ACHN (cell line): ENCODE measurements around the gene PRPF8.

Source experiments
- DNase-seq: peaks from one replicate; pipeline ENCODE4 v3.0.0-alpha.2; 2015
- in situ Hi-C: cut with HindIII; loops from 2 replicates; pipeline ENCODE4 v1.10.0; 2017; ENCODE audit warnings: low sequenced_read_pairs, low pct_ligation_motif_present, low pct_unique_long_range_greater_than_20kb

The PRPF8 gene

GRCh38 chr17:1636732-1637285 lies 47.9 kb downstream of the PRPF8 start:
- in situ Hi-C loops, result no loop called here
- DNase-seq, result no peak

DNA sequence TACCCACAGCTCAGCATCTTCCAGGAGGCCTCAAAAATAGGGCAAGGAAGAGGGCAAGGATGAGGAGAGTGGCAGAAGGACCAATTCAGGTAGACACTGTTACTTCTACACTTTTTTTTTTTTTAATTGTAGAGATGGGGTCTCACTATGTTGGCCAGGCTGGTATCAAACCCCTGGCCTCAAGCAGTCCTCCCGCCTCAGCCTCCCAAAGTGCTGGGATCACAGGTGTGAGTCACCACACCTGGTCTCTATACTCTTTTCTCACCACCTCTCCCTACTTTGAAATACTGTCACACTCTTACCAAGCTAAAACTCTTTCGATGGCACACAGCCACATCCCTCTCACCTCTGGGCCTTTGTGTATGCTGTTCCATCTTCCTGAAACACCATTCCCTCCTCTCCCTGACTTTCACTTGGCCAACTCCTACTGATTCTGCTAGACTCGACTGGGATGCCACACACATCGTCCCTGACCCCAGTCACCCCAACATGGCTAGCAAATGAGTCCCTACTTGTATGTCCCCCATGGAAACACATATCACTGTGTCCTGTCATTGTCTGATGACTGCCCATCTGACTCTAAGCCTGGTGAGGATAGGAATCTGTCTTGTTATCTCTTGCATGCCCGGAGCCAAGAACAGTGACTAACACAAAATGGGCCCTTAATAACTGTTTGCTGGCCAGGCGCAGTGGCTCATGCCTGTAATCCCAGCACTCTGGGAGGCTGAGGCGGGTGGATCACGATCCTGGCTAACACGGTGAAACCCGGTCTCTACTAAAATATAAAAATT lies 48.8 kb downstream of the PRPF8 start:
- in situ Hi-C loops, result no loop called here
- DNase-seq, result no peak

- no peak for DNase-seq
- in situ Hi-C loops, result no loop called here
Measured at GRCh38 chr17:1634841-1635650, 49.6 kb downstream of the PRPF8 start.

DNA sequence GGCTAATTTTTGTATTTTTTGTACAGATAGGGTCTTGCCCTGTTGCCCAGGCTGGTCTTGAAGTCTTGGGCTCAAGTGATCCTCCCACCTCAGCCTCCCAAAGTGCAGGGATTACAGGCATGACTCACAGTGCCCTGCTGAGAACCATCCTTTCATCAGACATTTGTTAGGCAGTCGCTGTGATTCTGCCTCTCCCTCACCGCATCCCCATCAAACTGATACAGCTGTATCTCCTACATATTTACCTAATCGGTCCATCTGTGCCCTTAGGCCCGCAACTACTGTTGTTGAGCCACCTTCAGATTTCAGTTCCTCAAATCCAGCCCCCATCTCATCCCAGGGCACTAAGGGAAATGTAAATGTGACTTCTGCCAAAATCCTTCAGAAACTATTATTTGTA lies 54.0 kb downstream of the PRPF8 start:
- in situ Hi-C loops, result no loop called here
- no peak for DNase-seq

DNA sequence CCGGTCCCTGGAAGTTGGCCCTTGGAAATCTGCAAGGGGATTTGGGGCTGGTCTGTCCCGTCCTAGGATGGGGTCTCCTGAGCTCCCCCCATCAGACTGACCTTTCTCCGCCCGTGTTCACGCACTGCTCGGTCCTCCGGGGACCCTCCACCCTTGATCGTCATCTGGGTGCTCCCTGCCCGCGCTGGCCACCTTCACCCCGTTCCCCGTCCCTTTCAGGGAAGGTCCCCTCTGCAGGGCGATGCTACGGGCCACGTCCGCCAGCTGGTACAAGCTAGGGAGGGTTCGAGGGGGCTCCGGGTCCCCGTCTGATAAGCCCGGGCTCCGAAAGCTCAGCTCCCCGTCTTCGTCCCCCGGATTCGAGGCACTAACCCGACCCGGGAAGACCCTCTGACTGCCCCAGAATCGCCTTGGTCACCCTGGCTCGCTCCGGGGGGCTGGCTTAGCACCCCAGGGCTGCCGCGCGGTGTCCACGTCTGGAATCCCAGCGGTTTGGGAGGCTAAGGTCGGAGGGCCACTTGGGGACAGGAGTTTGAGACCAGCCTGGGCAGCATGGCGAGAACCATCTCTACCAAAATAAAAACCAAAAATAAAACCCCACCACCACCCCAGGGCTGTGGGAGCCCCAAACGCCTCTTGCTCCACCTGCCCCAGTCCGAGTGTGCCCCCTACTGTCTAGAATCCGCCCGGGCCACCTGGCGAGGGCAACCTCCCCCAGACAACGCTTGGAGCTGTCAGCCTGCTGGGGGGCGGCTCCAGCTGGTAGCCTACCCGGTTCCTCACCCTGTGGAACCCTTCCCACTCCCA lies 55.0 kb downstream of the PRPF8 start:
- in situ Hi-C loops, result no loop called here
- peak; percentile 57 for DNase-seq

DNA sequence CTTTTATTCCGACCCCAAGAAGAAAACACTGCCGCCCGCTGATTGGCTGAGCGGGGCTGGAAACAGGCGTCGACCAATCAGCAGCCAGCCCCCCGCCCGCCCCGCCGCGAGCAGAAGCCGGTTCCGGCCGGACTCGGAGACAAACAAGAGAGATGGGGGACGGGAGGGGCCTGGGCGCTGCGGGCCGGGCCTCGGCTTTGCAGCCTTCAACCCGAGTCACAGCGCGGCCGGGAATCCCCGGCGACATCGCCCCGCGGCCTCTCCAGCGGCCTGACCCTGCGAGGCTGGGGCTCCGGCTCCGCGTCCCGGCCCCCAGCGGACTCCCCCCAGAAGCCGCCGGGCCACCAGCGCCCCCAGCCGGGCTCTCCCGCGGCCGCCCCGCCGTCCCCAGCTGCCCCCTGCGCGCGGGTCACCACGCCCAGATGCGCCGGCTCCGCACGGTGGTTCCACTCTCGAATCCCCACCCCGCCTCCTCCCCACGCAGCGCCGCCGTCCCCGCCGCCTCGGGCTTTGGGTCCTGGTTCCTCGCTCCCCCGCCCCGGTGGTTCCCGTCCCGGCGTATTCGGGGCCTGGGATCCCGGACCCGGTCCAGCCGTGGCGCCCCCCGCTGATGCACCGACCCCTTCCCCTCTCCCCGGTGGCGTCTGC lies 55.7 kb downstream of the PRPF8 start:
- in situ Hi-C loops, result no loop called here
- DNase-seq, result peak; percentile 90

DNA sequence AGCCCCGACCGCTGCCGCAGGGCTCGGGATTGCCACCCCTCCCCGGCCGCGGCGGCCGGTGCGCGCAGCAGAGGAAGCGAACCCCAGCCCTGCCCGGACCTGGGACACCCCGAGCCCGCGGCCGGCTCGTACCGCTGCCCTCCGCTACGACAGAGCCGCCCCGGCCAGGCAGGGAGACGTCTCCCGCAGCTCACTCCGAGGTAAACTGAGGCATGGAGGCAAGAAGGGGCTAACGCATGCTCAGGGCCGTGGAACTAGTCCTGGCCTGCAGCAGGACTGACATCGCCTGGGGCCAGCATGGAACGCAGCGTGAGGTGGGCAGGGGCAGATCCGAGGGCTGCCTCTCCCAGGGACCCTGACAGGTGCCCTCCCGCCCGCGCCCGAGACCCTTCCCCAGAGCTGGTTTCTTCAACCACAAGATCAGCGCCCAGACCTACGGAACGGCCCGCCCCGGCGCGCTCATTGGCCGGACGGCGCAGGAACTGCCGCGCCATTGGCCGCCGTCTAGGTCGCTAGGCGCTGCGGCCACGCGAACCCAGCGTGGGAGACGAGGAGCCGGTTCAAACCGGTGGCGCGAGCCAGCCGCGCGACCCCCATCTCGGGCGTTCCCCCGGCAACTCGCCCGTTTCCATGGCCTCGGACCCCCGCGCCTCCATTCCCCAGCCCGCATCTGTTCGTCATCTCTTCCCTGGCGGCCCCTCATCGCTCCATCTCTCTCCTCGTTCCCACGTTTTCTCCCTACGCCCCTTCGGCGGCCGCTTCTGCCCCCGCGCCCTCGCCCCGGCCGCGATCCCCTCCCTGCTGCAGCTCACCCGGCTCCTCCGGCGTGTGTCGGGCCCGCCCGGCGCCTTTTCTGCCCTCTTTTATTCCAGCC lies 56.4 kb downstream of the PRPF8 start, which contains the start of gene SLC43A2:
TSS of gene SLC43A2 (minus strand) at position 853 of the 874 bp plus-strand sequence. CDS start 960 bp downstream, outside the sequence.
- DNase-seq, result peak; percentile 74
- in situ Hi-C loops, result no loop called here

- DNase-seq, result no peak
- in situ Hi-C loops, result no loop called here
Measured at GRCh38 chr17:1627182-1627981, 57.3 kb downstream of the PRPF8 start.

- in situ Hi-C loops, result no loop called here
- no peak for DNase-seq
Measured at GRCh38 chr17:1626333-1626732, 58.3 kb downstream of the PRPF8 start.

DNA sequence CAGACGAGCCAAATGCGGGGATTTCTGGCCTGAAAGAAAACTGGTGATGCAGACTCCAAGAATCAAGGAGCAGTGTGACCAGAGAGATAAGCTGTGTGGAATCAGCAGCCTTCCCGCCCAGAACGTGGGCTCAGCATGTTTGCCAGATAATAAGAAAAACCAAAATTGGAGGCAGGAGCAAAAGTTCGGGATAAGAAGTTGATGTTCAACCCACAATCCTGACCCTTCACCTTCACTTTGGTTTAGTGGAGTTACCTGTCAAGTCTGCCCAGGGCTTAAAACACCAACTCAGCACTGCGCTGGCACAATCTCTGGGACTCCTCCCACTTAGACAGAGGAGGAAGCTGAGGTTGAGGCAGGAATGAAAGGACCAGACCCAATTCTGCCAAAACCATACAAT lies 59.1 kb downstream of the PRPF8 start:
- no peak for DNase-seq
- in situ Hi-C loops, result no loop called here

- in situ Hi-C loops, result no loop called here
Measured at GRCh38 chr17:1625053-1625452, 59.6 kb downstream of the PRPF8 start.

DNA sequence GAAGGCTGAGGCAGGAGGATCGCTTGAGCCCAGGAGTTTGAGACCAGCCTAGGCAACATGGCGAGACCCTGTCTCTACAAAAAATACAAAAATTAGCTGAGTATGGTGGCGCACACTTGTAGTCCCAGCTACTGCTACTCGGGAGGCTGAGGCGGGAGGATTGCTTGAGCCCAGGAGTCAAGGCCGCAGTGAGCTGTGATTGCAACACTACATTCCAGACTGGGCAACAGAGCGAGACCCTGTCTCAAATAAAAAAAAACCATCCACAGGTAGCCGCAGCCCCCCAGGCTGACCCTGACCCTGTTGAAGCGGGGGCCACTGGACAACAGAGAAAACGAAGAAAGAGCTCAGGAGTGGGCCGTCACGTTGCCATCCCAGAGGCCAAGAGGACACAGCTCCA lies 60.0 kb downstream of the PRPF8 start:
- in situ Hi-C loops, result no loop called here
- no peak for DNase-seq

More at GRCh38 chr17:1625053-1625452, 59.6 kb downstream of the PRPF8 start:
- no peak for DNase-seq

DNA sequence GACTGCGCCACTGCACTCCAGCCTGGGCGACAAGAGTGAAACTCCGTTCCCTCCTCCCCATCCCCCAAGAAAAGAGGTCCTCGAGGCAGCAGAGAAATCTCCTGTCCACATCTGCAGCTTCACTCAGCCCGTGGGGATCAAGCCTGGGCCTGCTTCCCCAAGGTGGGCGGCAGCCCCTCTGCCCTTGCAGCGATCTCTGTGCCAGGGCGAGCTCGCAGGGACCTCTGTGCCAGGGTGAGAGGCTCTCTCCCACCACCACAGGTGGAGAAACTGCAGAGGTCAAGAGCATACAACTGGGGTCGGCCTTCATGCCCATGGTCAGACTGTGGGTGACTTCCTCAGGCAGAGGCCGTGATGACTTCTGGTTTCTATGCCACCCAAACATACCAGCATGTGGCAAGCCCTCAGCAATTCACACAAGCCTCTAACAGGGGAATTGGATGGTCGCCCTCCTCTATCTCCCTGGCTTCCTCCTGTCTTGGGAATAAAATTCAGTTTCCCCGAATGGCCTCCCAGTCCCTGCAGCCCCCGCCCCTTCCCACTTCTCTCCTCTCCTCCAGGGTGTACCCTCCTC lies 61.5 kb downstream of the PRPF8 start:
- in situ Hi-C loops, result no loop called here
- DNase-seq, result no peak

- in situ Hi-C loops, result no loop called here
- DNase-seq, result no peak
Measured at GRCh38 chr17:1621273-1621954, 63.3 kb downstream of the PRPF8 start.

DNA sequence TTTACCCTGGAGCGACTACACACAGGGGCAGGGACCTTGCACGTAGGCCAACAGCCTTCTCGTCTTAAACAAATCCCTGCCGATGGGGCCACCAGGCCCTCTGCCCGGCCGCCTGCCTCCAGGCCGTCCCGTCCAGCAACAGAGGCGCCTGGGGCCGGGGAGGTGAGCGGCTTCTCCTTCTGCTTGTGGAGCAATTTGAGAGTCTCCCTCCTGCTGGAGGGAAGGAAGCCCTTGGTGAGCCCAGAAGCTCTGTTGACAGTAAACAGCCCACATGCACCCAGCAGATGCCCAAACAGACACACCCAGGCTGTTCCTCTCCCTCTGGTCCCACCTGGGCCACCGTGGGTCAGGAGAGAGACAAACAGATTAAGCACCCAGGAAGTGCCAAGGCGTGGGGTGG lies 64.2 kb downstream of the PRPF8 start:
- DNase-seq, result no peak
- in situ Hi-C loops, result no loop called here
